K562 (cell line): ENCODE results near the gene ZNF646. TPM values are rescaled to one million over a fixed set of nuclear protein-coding genes. Genes with fewer than 3 reads are reported as not detected.

ENCODE experiments used
- ATAC-seq: fragments of 200-7000 bp; cut with Tn5 transposase; 3 replicates; pipeline ENCODE4 v1.9.1; 2020; ENCODE audit warnings: moderate library complexity
- BruUV-seq: library from RNA; stranded (reverse); fragments of 400-500 nt; replicated peaks from 2 replicates; lab custom pipeline; 2021; lab: Mats Ljungman, UMichigan
- CTCF ChIA-PET: fragments of 300-600 bp; formaldehyde crosslinking; extraction: SDS; loops from one replicate; lab custom pipeline; 2021; ENCODE audit warnings: low intra/inter-chr PET ratio; lab: Yijun Ruan, JAX
- POLR2A ChIA-PET: fragments of 300-600, 350-650 bp; sonication (Branson Sonifier 250); formaldehyde crosslinking; extraction: SDS; loops from one replicate; lab custom pipeline; 2021; ENCODE audit warnings: antibody characterized with exemption, inconsistent platforms; lab: Yijun Ruan, JAX
- DNase-seq, 4 experiments: peaks; one replicate each; pipeline versions ENCODE4 v3.0.0 to v3.0.0-alpha.2; 2011 to 2018; ENCODE audit warnings: low spot score in 3 of 4, mixed read lengths in 3 of 4; ENCODE audit errors: extremely low read depth in 1 of 4
- FAIRE-seq: peaks from 2 replicates; lab custom pipeline; 2011; peaks lifted over from hg19 to GRCh38; lab: Jason Lieb, UNC
- H2AFZ ChIP-seq: 2 replicates; pipeline ENCODE4 v1.6.0; 2011; ENCODE audit warnings: low read depth, low read length, control low read depth, inconsistent platforms
- H3K27ac ChIP-seq: fragments of 200-600 bp; 3 replicates; pipeline ENCODE4 v1.8.0; 2011; ENCODE audit warnings: low read depth, mild to moderate bottlenecking, control low read depth, inconsistent platforms, low read length, moderate library complexity, mixed read lengths; ENCODE audit errors: extremely low read depth
- H3K27me3 ChIP-seq, 2 experiments: fragments of 300-600 bp in 1 of 2; 2 replicates in 1 of 2; 3 replicates in 1 of 2; pipeline versions ENCODE4 v1.6.0 to v1.8.0; 2011; ENCODE audit warnings: inconsistent platforms in 2 of 2, low read length in 2 of 2, mild to moderate bottlenecking in 1 of 2, mixed read lengths in 1 of 2, moderate library complexity in 1 of 2; ENCODE audit not compliant: control insufficient read depth in 2 of 2, insufficient read depth in 2 of 2
- H3K36me3 ChIP-seq: fragments of 300-600 bp; 3 replicates; pipeline ENCODE4 v1.8.0; 2011; ENCODE audit warnings: mild to moderate bottlenecking, low read length, inconsistent platforms; ENCODE audit not compliant: control insufficient read depth, insufficient read depth
- H3K4me1 ChIP-seq, 2 experiments: fragments of 200-600 bp in 1 of 2; replicated peaks in 1 of 2; 2 replicates in 1 of 2; 3 replicates in 1 of 2; pipeline versions ENCODE4 v1.5.1 to v1.8.0; 2011; ENCODE audit warnings: inconsistent platforms in 2 of 2, low read length in 2 of 2, mild to moderate bottlenecking in 1 of 2, mixed read lengths in 1 of 2, moderate library complexity in 1 of 2; ENCODE audit not compliant: control insufficient read depth in 2 of 2, insufficient read depth in 2 of 2
- H3K4me2 ChIP-seq: 2 replicates; pipeline ENCODE4 v1.6.1; 2011; ENCODE audit warnings: low read length, control low read depth, inconsistent platforms, mixed read lengths; ENCODE audit not compliant: insufficient read depth
- H3K4me3 ChIP-seq: fragments of 200-600 bp; sonication (generic), shearing (Covaris generic); 2 replicates; pipeline ENCODE4 v1.5.1; 2016; ENCODE audit warnings: control low read depth, inconsistent platforms
- H3K79me2 ChIP-seq: fragments of 200-600 bp; 3 replicates; pipeline ENCODE4 v1.8.0; 2011; ENCODE audit warnings: low read length, inconsistent platforms; ENCODE audit not compliant: control insufficient read depth, insufficient read depth
- H3K9ac ChIP-seq, 2 experiments: 2 replicates each; pipeline versions ENCODE4 v1.6.0 to v1.6.1; 2011; ENCODE audit warnings: low read depth in 2 of 2, low read length in 2 of 2, control low read depth in 1 of 2, inconsistent platforms in 1 of 2, mild to moderate bottlenecking in 1 of 2, mixed read lengths in 1 of 2; ENCODE audit not compliant: insufficient read depth in 1 of 2
- H3K9me1 ChIP-seq: one replicate; pipeline ENCODE4 v1.6.0; 2011; ENCODE audit warnings: inconsistent platforms, mild to moderate bottlenecking, low read length, moderate library complexity; ENCODE audit not compliant: control insufficient read depth, insufficient read depth
- H3K9me3 ChIP-seq: replicated peaks from 2 replicates; pipeline ENCODE4 v1.5.1; 2011; ENCODE audit warnings: low read depth, low read length, inconsistent platforms; ENCODE audit not compliant: control insufficient read depth, insufficient read depth
- H4K20me1 ChIP-seq: replicated peaks from 2 replicates; pipeline ENCODE4 v1.6.1; 2011; ENCODE audit warnings: low read length, inconsistent platforms, mixed read lengths; ENCODE audit not compliant: control insufficient read depth, insufficient read depth
- E2F3 ChIP-seq: fragments of 250-450 bp; sonication (Bioruptor Pico); IDR thresholded peaks from 2 replicates; pipeline ENCODE4 v1.4.0; 2020; ENCODE audit warnings: mild to moderate bottlenecking
- MAFF ChIP-seq: IDR thresholded peaks from 2 replicates; pipeline ENCODE4 v1.6.1; 2012; ENCODE audit warnings: low read length, improper control_type of control experiment
- MTF1 ChIP-seq: fragments of 250-450 bp; sonication (Bioruptor Pico); IDR thresholded peaks from 2 replicates; pipeline ENCODE4 v1.9.0; 2021; ENCODE audit warnings: moderate library complexity, mild to moderate bottlenecking, inconsistent platforms, borderline replicate concordance
- NCOA1 ChIP-seq: fragments of 450-650 bp; IDR thresholded peaks from 2 replicates; pipeline ENCODE4 v1.6.1; 2016; ENCODE audit warnings: low read depth
- NONO ChIP-seq, 2 experiments: fragments of 200-400 bp in 1 of 2; fragments of 450-650 bp in 1 of 2; formaldehyde crosslinking in 1 of 2; IDR thresholded peaks; 2 replicates each; pipeline ENCODE4 v1.6.1; 2017; ENCODE audit warnings: low read depth in 2 of 2, mild to moderate bottlenecking in 2 of 2, moderate library complexity in 2 of 2, low read length in 1 of 2
- PTBP1 ChIP-seq: fragments of 200-400 bp; formaldehyde crosslinking; IDR thresholded peaks from 2 replicates; pipeline ENCODE4 v1.6.1; 2017; ENCODE audit warnings: low read depth, low read length
- SREBF1 ChIP-seq: fragments of 150-350 bp; IDR thresholded peaks from 2 replicates; pipeline ENCODE4 v1.6.1; 2014; ENCODE audit warnings: antibody characterized with exemption, low read depth, low read length, borderline replicate concordance
- TRIM28 ChIP-seq: fragments of 450-650 bp; IDR thresholded peaks from 2 replicates; pipeline ENCODE4 v1.6.1; 2017
- ZNF512 ChIP-seq: IDR thresholded peaks from 2 replicates; pipeline ENCODE4 v1.6.1; 2016; ENCODE audit warnings: missing genetic modification characterization, missing compliant biosample characterization
- ZNF609 ChIP-seq: sonication (generic); formaldehyde crosslinking; IDR thresholded peaks from 2 replicates; pipeline ENCODE4 v1.8.1; 2023; ENCODE audit warnings: missing genetic modification reagents, mild to moderate bottlenecking, borderline replicate concordance
- WGBS: fragments of 100-300 bp; shearing (Covaris generic); methylation state at CpG from one replicate; pipeline ENCODE4 v1.1.6; 2016; ENCODE audit warnings: low coverage, mixed read lengths; ENCODE audit not compliant: insufficient coverage; ENCODE audit errors: missing lambda C conversion rate; 5-methylcytosine and 5-hydroxymethylcytosine counted together
- in situ Hi-C: fragments of 300-500 bp; cut with MboI; formaldehyde crosslinking; loops from 4 replicates; pipeline ENCODE4 v1.15.0; 2018; ENCODE audit warnings: inconsistent platforms, mixed read lengths
- intact Hi-C: fragments of 100-400 bp; cut with micrococcal nuclease; formaldehyde crosslinking; loops from 2 replicates; pipeline ENCODE4 v1.14.2; 2022
- polyA plus RNA-seq, 8 experiments: library from polyadenylated mRNA; depleted of rRNA in 4 of 8; stranded (reverse) in 5 of 8; unstranded in 3 of 8; fragments of >200 nt; fragmentation: Nextera tagmentation in 2 of 8; fragmentation: Illumina TruSeq in 1 of 8; extraction: Ambion mirVana in 2 of 8; extraction: Trizol in 1 of 8; gene quantifications; 2 replicates each; pipeline versions ENCODE4 v1.2.1 to v1.2.3, GENCODE V29; 2011 to 2014; ENCODE audit warnings: inconsistent platforms in 1 of 8, missing spikeins in 1 of 8
- total RNA-seq, 7 experiments: library from RNA; depleted of rRNA in 6 of 7; stranded (reverse); fragments of >200 nt in 6 of 7; fragmentation: Illumina TruSeq in 2 of 7; extraction: Trizol in 2 of 7; gene quantifications; 2 replicates each; pipeline versions ENCODE4 v1.2.1 to v1.2.3, GENCODE V29; 2011 to 2021; ENCODE audit warnings: low replicate concordance in 1 of 7

Gene ZNF646
- total and polyA plus RNA-seq, 9 of the 15 experiments (the other 6 are each of a cell fraction or from before 2014, with no cell fraction given): 0.08 to 20.6 (median 8.0) TPM

DNA sequence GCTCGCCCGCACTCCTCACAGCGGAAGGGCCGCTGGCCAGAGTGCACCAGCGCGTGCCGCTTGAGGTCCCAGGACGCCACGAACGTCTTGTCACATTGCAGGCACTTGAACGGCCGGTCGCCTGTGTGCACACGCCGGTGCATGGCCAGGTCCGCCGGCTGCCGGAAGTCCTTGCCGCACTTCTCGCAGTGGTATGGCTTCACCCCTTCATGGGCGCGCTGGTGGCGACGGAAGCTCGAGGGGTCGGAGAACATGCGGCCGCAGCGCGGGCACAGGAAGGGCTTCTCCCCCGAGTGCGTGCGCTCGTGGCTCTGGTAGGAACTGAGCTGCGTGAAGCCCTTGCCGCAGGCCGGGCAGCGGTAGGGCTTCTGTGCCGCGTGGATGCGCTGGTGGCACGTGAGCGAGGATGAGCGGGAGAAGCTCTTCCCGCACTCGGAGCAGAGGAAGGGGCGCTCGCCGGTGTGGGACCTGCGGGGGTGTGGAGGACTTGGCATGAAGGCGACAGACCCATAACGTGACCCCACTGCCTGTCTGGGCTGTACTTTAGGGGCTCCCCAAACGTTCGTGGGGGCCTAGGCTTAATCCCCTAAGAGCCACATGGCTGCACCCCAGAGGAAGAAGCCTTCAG lies 12.3 kb upstream of the ZNF646 start:
- WGBS: 97% methylated on average over 35 of the region's 54 CpGs
- no peak for DNase-seq

More for the DNA sequence above, 12.3 kb upstream of the ZNF646 start:
- Histone ChIP-seq H3K9me3 (no peaks in the 10 kb centered on the region), H3K4me2 (no peak overlapping the region), H3K9ac (no peak overlapping the region), H3K4me1 (peaks cover 0 to 19% of the 10 kb centered on the region in 2 experiments; a peak in 3 of 5 replicates), H3K9me1 (no peaks in the 10 kb centered on the region), H3K27ac (no peak overlapping the region), H3K27me3 (no peaks in the 10 kb centered on the region), H3K36me3 (peaks cover 42% of the 10 kb centered on the region; the same call in 2 of the 3 replicates), H3K4me3 (no peak overlapping the region), H2AFZ (no peak overlapping the region), H4K20me1 (no peaks in the 10 kb centered on the region), H3K79me2 (peaks cover 17% of the 10 kb centered on the region; the same call in 2 of the 3 replicates)
- CTCF ChIA-PET: no interaction called here
- TF ChIP-seq NCOA1 (no peak), PTBP1 (no peak), NONO (IDR thresholded peaks at IDR 0.05; ENCODE audit: low read depth in 2 of 2, low read length in 1 of 2) (no peak), TRIM28 (no peak), E2F3 (CRISPR knock-in tag) (no peak), SREBF1 (no peak), ZNF609 (no peak), MAFF (no peak), MTF1 (CRISPR knock-in tag) (no peak), ZNF512 (tag) (no peak)
- no TSS peak for BruUV-seq
- intact Hi-C loops (no loop called here), in situ Hi-C loops (no loop called here)
- ATAC-seq (no peak), FAIRE-seq (no peak)
- POLR2A ChIA-PET: interaction anchor here (0.6 kb wide), 1 partner anchor 10 kb away, joined by 3 read pairs; no protein-coding TSS in a partner anchor
